ENCODE measurements around the gene CCDC57.

The CCDC57 gene

DNA sequence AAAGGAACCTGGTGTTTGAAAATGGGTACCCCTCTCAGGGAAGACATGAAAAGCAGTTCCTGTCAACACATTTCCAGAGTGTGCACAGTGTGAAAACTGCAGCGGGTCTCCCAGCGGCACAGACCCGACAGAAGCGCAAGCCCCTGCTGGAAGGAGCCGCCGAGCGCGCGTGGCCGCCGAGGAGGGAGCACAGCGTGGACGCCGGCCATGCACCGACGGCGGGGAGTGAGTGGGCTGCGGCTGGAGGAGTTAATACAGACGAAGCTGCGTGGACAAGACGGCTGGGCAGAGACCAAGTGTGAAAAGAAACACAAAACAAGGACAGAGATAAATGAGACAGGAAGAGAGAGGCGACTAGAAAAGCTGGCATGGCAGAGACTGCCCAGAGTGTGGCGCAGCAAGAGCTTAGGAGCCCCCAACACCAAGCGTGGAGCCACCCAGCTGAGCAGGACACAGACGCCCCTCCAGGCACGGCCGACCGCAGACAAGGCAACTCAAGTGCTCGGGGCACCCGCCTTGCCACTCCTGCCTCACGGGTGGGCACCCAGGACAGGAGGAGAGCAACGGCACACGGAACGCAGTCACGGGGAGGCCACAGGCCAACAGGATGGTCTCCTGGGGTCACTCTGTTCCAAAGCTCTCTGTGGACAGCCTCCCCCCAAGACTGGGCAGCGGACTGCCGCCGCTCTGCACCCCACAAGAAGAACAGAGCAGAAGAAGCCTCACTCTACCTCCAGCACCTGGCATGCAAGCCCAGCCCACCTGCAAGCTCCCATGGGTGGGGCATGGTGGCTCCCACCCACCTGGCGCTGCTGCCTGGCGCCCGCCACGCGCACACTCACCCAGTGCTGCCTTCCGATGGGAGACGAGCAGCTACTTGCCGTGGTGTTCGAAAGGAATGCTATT, 32.7 kb upstream of the CCDC57 start:
- peak overlapping the region; percentile 99 for H3K27ac ChIP-seq
- DNase-seq (ENCODE audit: low spot score), result no peak
- POLR2A ChIA-PET (ENCODE audit: low non-redundant PET), result interaction anchor here (0.6 to 0.7 kb wide), 3 partner anchors 19 to 172 kb away, joined by 3 to 5 read pairs (median 3); no protein-coding TSS in a partner anchor
- TF ChIP-seq, protein P1, sequence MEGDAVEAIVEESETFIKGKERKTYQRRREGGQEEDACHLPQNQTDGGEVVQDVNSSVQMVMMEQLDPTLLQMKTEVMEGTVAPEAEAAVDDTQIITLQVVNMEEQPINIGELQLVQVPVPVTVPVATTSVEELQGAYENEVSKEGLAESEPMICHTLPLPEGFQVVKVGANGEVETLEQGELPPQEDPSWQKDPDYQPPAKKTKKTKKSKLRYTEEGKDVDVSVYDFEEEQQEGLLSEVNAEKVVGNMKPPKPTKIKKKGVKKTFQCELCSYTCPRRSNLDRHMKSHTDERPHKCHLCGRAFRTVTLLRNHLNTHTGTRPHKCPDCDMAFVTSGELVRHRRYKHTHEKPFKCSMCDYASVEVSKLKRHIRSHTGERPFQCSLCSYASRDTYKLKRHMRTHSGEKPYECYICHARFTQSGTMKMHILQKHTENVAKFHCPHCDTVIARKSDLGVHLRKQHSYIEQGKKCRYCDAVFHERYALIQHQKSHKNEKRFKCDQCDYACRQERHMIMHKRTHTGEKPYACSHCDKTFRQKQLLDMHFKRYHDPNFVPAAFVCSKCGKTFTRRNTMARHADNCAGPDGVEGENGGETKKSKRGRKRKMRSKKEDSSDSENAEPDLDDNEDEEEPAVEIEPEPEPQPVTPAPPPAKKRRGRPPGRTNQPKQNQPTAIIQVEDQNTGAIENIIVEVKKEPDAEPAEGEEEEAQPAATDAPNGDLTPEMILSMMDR (conservative IDR thresholded peaks at IDR 0.05; ENCODE audit: low read depth), result no peak
- CTCF ChIA-PET, result interaction anchor here (0.7 kb wide), 1 partner anchor 215 kb away, joined by 3 read pairs; no protein-coding TSS in a partner anchor

- POLR2A ChIA-PET (ENCODE audit: low non-redundant PET), result no interaction called here
- DNase-seq (ENCODE audit: low spot score), result no peak
- CTCF ChIA-PET, result interaction anchor here (0.6 kb wide), 1 partner anchor 238 kb away, joined by 3 read pairs; no protein-coding TSS in a partner anchor
- TF ChIP-seq, protein P1 (conservative IDR thresholded peaks at IDR 0.05; ENCODE audit: low read depth), result peak; percentile 75
- H3K27ac ChIP-seq, result peak overlapping the region; percentile 99
Observed at GRCh38 chr17:82244413-82245133, 31.9 kb upstream of the CCDC57 start.

- ChIA-PET CTCF (interaction anchor here (0.6 kb wide), 1 partner anchor 239 kb away, joined by 3 read pairs; no protein-coding TSS in a partner anchor), POLR2A (ENCODE audit: low non-redundant PET) (no interaction called here)
Observed at GRCh38 chr17:82243648-82244412, 31.2 kb upstream of the CCDC57 start.

GRCh38 chr17:82242977-82243647, 30.5 kb upstream of the CCDC57 start:
- DNase-seq (ENCODE audit: low spot score), result peak; percentile 65
- ChIA-PET POLR2A (ENCODE audit: low non-redundant PET) (no interaction called here), CTCF (interaction anchor here (0.6 to 2.2 kb wide), 6 partner anchors 12 to 249 kb away, joined by 3 to 12 read pairs (median 4); no protein-coding TSS in a partner anchor)

More at GRCh38 chr17:82243648-82244412, 31.2 kb upstream of the CCDC57 start:
- H3K27ac ChIP-seq, result peak overlapping the region; percentile 99
- TF ChIP-seq, protein P1 (conservative IDR thresholded peaks at IDR 0.05; ENCODE audit: low read depth), result no peak
- no peak for DNase-seq (ENCODE audit: low spot score)

GRCh38 chr17:82242698-82242976, 30.0 kb upstream of the CCDC57 start:
- TF ChIP-seq, protein P1 (conservative IDR thresholded peaks at IDR 0.05; ENCODE audit: low read depth), result no peak
- ChIA-PET CTCF (interaction anchor here (0.6 to 2.2 kb wide), 7 partner anchors 11 to 249 kb away, joined by 3 to 12 read pairs (median 4); partner anchors contain the start of gene CCDC57), POLR2A (ENCODE audit: low non-redundant PET) (no interaction called here)
- DNase-seq (ENCODE audit: low spot score), result no peak
- peak overlapping the region; percentile 99 for H3K27ac ChIP-seq

More at GRCh38 chr17:82242977-82243647, 30.5 kb upstream of the CCDC57 start:
- H3K27ac ChIP-seq, result peak overlapping the region; percentile 99
- TF ChIP-seq, protein P1 (conservative IDR thresholded peaks at IDR 0.05; ENCODE audit: low read depth), result no peak
